Measurements from ENCODE around the gene FBXO40. TPM values are rescaled to one million over a fixed set of nuclear protein-coding genes. Genes with fewer than 3 reads are reported as not detected.

The FBXO40 gene
- total and polyA plus RNA-seq, 2 donors (not counting 1 experiment from before 2014, with no cell fraction given) = not detected

GRCh38 chr3:121627622-121628021 lies 34.4 kb downstream of the FBXO40 start:
- WGBS (ENCODE audit: insufficient coverage) = 63% methylated on average over 3 of the region's 3 CpGs
- no peaks in the 10 kb centered on the region for H3K79me2 ChIP-seq (ENCODE audit: control insufficient read depth, insufficient read depth, low read length)

DNA sequence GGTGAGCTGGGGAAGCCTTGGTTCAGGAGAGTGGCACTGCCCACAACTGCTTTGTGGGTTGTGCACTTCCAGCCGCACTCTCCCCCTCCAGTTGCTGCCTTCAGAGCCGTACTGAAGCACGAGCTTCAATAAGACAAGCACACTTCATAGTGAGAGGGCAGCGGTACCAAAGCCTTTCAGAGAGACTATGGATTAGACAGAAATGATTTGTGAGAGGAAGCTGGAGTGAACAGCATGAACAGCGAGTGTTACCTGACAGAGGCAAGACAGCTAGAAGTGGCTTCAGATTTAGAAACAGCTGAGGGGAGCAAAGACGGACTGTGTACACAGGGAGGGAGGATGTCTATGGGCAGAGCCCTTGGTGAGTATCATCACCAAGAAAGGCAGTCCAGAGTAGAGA lies 36.4 kb downstream of the FBXO40 start:
- no peak overlapping the region for H3K4me3 Mint-ChIP-seq
- peaks cover 2 to 40% of the 10 kb centered on the region in 2 experiments for H3K36me3 ChIP-seq (replicated peaks in 1 of 2; ENCODE audit: control extremely low read depth in 1 of 2, control insufficient read depth in 1 of 2, extremely low read depth in 1 of 2, insufficient read depth in 2 of 2, low read length in 1 of 2)
- no peak overlapping the region for H2AFZ ChIP-seq (ENCODE audit: insufficient read depth, low read depth, low read length, poor library complexity, severe bottlenecking)
- no peak overlapping the region for H3K27ac Mint-ChIP-seq
- no peaks in the 10 kb centered on the region for H3K27me3 ChIP-seq (replicated peaks in 1 of 4; ENCODE audit: control extremely low read depth in 1 of 4, control insufficient read depth in 3 of 4, insufficient read depth in 4 of 4, low read length in 3 of 4)
- H3K9me3 Mint-ChIP-seq (ENCODE audit: insufficient read depth) = no peaks in the 10 kb centered on the region
- intact Hi-C loops (cut with micrococcal nuclease) = no loop called here
- no peaks in the 10 kb centered on the region for H3K9me3 ChIP-seq (ENCODE audit: control extremely low read depth in 1 of 3, control insufficient read depth in 2 of 3, insufficient read depth in 1 of 3, low read length in 2 of 3)
- ATAC-seq (ENCODE audit: low read depth) = no peak
- H3K4me3 ChIP-seq (ENCODE audit: control extremely low read depth in 1 of 5, extremely low read depth in 1 of 5, insufficient read depth in 1 of 5, low read depth in 2 of 5, low read length in 4 of 5) = no peak overlapping the region
- H3K4me1 Mint-ChIP-seq = no peaks in the 10 kb centered on the region
- TF ChIP-seq, protein P1, sequence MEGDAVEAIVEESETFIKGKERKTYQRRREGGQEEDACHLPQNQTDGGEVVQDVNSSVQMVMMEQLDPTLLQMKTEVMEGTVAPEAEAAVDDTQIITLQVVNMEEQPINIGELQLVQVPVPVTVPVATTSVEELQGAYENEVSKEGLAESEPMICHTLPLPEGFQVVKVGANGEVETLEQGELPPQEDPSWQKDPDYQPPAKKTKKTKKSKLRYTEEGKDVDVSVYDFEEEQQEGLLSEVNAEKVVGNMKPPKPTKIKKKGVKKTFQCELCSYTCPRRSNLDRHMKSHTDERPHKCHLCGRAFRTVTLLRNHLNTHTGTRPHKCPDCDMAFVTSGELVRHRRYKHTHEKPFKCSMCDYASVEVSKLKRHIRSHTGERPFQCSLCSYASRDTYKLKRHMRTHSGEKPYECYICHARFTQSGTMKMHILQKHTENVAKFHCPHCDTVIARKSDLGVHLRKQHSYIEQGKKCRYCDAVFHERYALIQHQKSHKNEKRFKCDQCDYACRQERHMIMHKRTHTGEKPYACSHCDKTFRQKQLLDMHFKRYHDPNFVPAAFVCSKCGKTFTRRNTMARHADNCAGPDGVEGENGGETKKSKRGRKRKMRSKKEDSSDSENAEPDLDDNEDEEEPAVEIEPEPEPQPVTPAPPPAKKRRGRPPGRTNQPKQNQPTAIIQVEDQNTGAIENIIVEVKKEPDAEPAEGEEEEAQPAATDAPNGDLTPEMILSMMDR (IDR thresholded peaks at IDR 0.05) = no peak
- TF ChIP-seq EZH2 (IDR thresholded peaks at IDR 0.05; ENCODE audit: borderline replicate concordance, insufficient read depth, low read depth, low read length, poor library complexity, severe bottlenecking) = no peak
- no peaks in the 10 kb centered on the region for H3K79me2 ChIP-seq (ENCODE audit: control insufficient read depth, insufficient read depth, low read length)
- DNase-seq = no peak
- no peaks in the 10 kb centered on the region for H3K27me3 Mint-ChIP-seq
- ChIA-PET POLR2A (no interaction called here), CTCF (no interaction called here)
- H3K27ac ChIP-seq (ENCODE audit: low read length in 2 of 2) = no peak overlapping the region
- no peak overlapping the region for H3K4me2 ChIP-seq (replicated peaks; ENCODE audit: low read depth, low read length, poor library complexity, severe bottlenecking)
- no peaks in the 10 kb centered on the region for H3K4me1 ChIP-seq (ENCODE audit: control insufficient read depth in 2 of 2, insufficient read depth in 2 of 2, low read length in 2 of 2)
- no peaks in the 10 kb centered on the region for H4K20me1 ChIP-seq (ENCODE audit: control insufficient read depth, insufficient read depth, low read length, poor library complexity, severe bottlenecking)
- H3K9ac ChIP-seq (ENCODE audit: low read length) = no peak overlapping the region
- whole genome bisulfite sequencing (ENCODE audit: insufficient coverage) = 100% methylated on average over 5 of the region's 6 CpGs

More at GRCh38 chr3:121627622-121628021, 34.4 kb downstream of the FBXO40 start:
- Histone ChIP-seq H3K4me2 (replicated peaks; ENCODE audit: low read depth, low read length, poor library complexity, severe bottlenecking) (no peak overlapping the region), H2AFZ (ENCODE audit: insufficient read depth, low read depth, low read length, poor library complexity, severe bottlenecking) (no peak overlapping the region), H3K36me3 (replicated peaks in 1 of 2; ENCODE audit: control extremely low read depth in 1 of 2, control insufficient read depth in 1 of 2, extremely low read depth in 1 of 2, insufficient read depth in 2 of 2, low read length in 1 of 2) (peaks cover 0 to 25% of the 10 kb centered on the region in 2 experiments), H4K20me1 (ENCODE audit: control insufficient read depth, insufficient read depth, low read length, poor library complexity, severe bottlenecking) (no peaks in the 10 kb centered on the region), H3K9ac (ENCODE audit: low read length) (no peak overlapping the region), H3K4me1 (ENCODE audit: control insufficient read depth in 2 of 2, insufficient read depth in 2 of 2, low read length in 2 of 2) (no peaks in the 10 kb centered on the region), H3K27ac (ENCODE audit: low read length in 2 of 2) (no peak overlapping the region), H3K27me3 (replicated peaks in 1 of 4; ENCODE audit: control extremely low read depth in 1 of 4, control insufficient read depth in 3 of 4, insufficient read depth in 4 of 4, low read length in 3 of 4) (no peaks in the 10 kb centered on the region), H3K4me3 (ENCODE audit: control extremely low read depth in 1 of 5, extremely low read depth in 1 of 5, insufficient read depth in 1 of 5, low read depth in 2 of 5, low read length in 4 of 5) (no peak overlapping the region), H3K9me3 (ENCODE audit: control extremely low read depth in 1 of 3, control insufficient read depth in 2 of 3, insufficient read depth in 1 of 3, low read length in 2 of 3) (no peaks in the 10 kb centered on the region)
- CTCF ChIA-PET = no interaction called here
- TF ChIP-seq, protein P1 (IDR thresholded peaks at IDR 0.05) = no peak
- TF ChIP-seq EZH2 (IDR thresholded peaks at IDR 0.05; ENCODE audit: borderline replicate concordance, insufficient read depth, low read depth, low read length, poor library complexity, severe bottlenecking) = no peak
- Mint-ChIP-seq H3K4me1 (no peaks in the 10 kb centered on the region), H3K27me3 (no peaks in the 10 kb centered on the region), H3K4me3 (no peak overlapping the region), H3K27ac (no peak overlapping the region), H3K9me3 (ENCODE audit: insufficient read depth) (no peaks in the 10 kb centered on the region)
- intact Hi-C loops (cut with micrococcal nuclease) = no loop called here
- ATAC-seq (ENCODE audit: low read depth) = no peak
- POLR2A ChIA-PET = no interaction called here
- no peak for DNase-seq
